Colonic mucosa (tissue), 4 donors: ENCODE results near the gene FAM131B. TPM values are rescaled to one million over a fixed set of nuclear protein-coding genes. Genes with fewer than 3 reads are reported as not detected.
A peak's percentile ranks its signal among the peaks of the same experiment; 100 is the strongest.
"Not testable (repeated sequence)": the region's sequence is repeated elsewhere in the genome, so short reads cannot be mapped to it uniquely, and the experiment has no call there.

Experiments used
- DNase-seq: peaks from one replicate; pipeline ENCODE4 v3.0.0-alpha.2; 2020
- H3K27ac ChIP-seq: fragments of 200-600 bp; one replicate; pipeline ENCODE4 v1.8.0; 2021
- H3K27me3 ChIP-seq: fragments of 200-600 bp; one replicate; pipeline ENCODE4 v1.8.0; 2021
- H3K36me3 ChIP-seq: fragments of 200-600 bp; one replicate; pipeline ENCODE4 v1.8.0; 2021
- H3K4me1 ChIP-seq: fragments of 200-600 bp; one replicate; pipeline ENCODE4 v1.8.0; 2021; ENCODE audit warnings: mild to moderate bottlenecking
- H3K4me3 ChIP-seq: fragments of 200-600 bp; one replicate; pipeline ENCODE4 v1.8.0; 2021
- H3K9ac ChIP-seq, 2 donors: one replicate each; pipeline ENCODE4 v1.7.0; 2013; ENCODE audit warnings: control low read depth in 2 of 2, low read depth in 2 of 2, low read length in 2 of 2
- H3K9me3 ChIP-seq: fragments of 200-600 bp; one replicate; pipeline ENCODE4 v1.8.0; 2021
- CTCF ChIP-seq: fragments of 200-600 bp; IDR thresholded peaks from one replicate; pipeline ENCODE4 v1.8.0; 2022; ENCODE audit warnings: antibody characterized with exemption, mild to moderate bottlenecking
- intact Hi-C: fragments of 100-400 bp; cut with DNase I; formaldehyde crosslinking; loops from one replicate; pipeline ENCODE4 v1.14.1; 2022
- total RNA-seq, 2 donors: library from RNA; stranded (reverse); fragmentation: NEBNext Ultra II Directional in 1 of 2; extraction: Animal tissue kit (Norgen Biotek cat#: 25700) in 1 of 2; gene quantifications; one replicate each; pipeline ENCODE4 v1.2.1, GENCODE V29; 2021
- donor health status: healthy.
- donor health status: DM: no; HTN: no; CAD: no.
- donor health status: DM: no; HTN: no; CAD: no.

FAM131B gene
- total RNA-seq, 2 donors from 2014 or later: 0.40 to 1.8 TPM

GRCh38 chr7:143408252-143408685 is 45.8 kb upstream of the FAM131B start:
- no peak for TF ChIP-seq CTCF
- peaks cover 12% of the 10 kb centered on the region for H3K4me1 ChIP-seq
- H3K36me3 ChIP-seq: no peaks in the 10 kb centered on the region
- H3K27me3 ChIP-seq: no peaks in the 10 kb centered on the region
- H3K9ac ChIP-seq: peak overlapping the region; percentile 56 to 73
- intact Hi-C loops: no loop called here
- H3K4me3 ChIP-seq: peak overlapping the region; percentile 62
- no peaks in the 10 kb centered on the region for H3K9me3 ChIP-seq
- H3K27ac ChIP-seq: peak overlapping the region; percentile 2
- no peak for DNase-seq

- H3K4me3 ChIP-seq: peak overlapping the region; percentile 62
- no peaks in the 10 kb centered on the region for H3K27me3 ChIP-seq
- DNase-seq: no peak
- H3K27ac ChIP-seq: peak overlapping the region; percentile 2
- peak overlapping the region; percentile 56 to 73 for H3K9ac ChIP-seq
- peaks cover 12% of the 10 kb centered on the region for H3K4me1 ChIP-seq
- no peaks in the 10 kb centered on the region for H3K9me3 ChIP-seq
- TF ChIP-seq CTCF: no peak
- intact Hi-C loops: no loop called here
- H3K36me3 ChIP-seq: no peaks in the 10 kb centered on the region
Observed at GRCh38 chr7:143407287-143408251, 45.1 kb upstream of the FAM131B start.

GRCh38 chr7:143406002-143406357 is 43.5 kb upstream of the FAM131B start:
- no peak for TF ChIP-seq CTCF
- no peaks in the 10 kb centered on the region for H3K9me3 ChIP-seq
- no peak overlapping the region for H3K4me3 ChIP-seq
- no peaks in the 10 kb centered on the region for H3K27me3 ChIP-seq
- intact Hi-C loops: no loop called here
- H3K27ac ChIP-seq: no peak overlapping the region
- DNase-seq: no peak
- peaks cover 12% of the 10 kb centered on the region for H3K4me1 ChIP-seq
- H3K9ac ChIP-seq: no peak overlapping the region
- H3K36me3 ChIP-seq: no peaks in the 10 kb centered on the region

GRCh38 chr7:143405173-143406001 is 42.9 kb upstream of the FAM131B start:
- H3K27me3 ChIP-seq: no peaks in the 10 kb centered on the region
- H3K9me3 ChIP-seq: no peaks in the 10 kb centered on the region
- H3K4me1 ChIP-seq: peaks cover 12% of the 10 kb centered on the region
- no peak overlapping the region for H3K27ac ChIP-seq
- no peaks in the 10 kb centered on the region for H3K36me3 ChIP-seq
- no peak for TF ChIP-seq CTCF
- no peak overlapping the region for H3K9ac ChIP-seq
- peak; percentile 52 for DNase-seq
- H3K4me3 ChIP-seq: no peak overlapping the region
- intact Hi-C loops: no loop called here

GRCh38 chr7:143402233-143402632 is 39.7 kb upstream of the FAM131B start:
- H3K9me3 ChIP-seq, H3K27ac ChIP-seq, H3K4me3 ChIP-seq, intact Hi-C loops, H3K36me3 ChIP-seq, H3K4me1 ChIP-seq, DNase-seq, H3K9ac ChIP-seq, H3K27me3 ChIP-seq: not testable (repeated sequence)
